SK-N-SH treated with all-trans-retinoic acid at 6 μM for 48 hours (cell line): Measurements from ENCODE around the gene RNF157.
"Not testable (repeated sequence)": the region's sequence is repeated elsewhere in the genome, so short reads cannot be mapped to it uniquely, and the experiment has no call there.

ENCODE experiments used
- ATAC-seq: fragments of 200-7000 bp; cut with Tn5 transposase; 3 replicates; pipeline ENCODE4 v1.9.1; 2020; ENCODE audit warnings: mild to moderate bottlenecking, moderate library complexity
- ARNTL ChIP-seq: fragments of 450-650 bp; formaldehyde crosslinking; IDR thresholded peaks from 2 replicates; pipeline ENCODE4 v1.5.0; 2020; ENCODE audit warnings: low read depth, mild to moderate bottlenecking, moderate library complexity, borderline replicate concordance
- BACH2 ChIP-seq: fragments of 250-450 bp; sonication (Bioruptor Pico); IDR thresholded peaks from 2 replicates; pipeline ENCODE4 v1.9.0; 2021; ENCODE audit warnings: mild to moderate bottlenecking, borderline replicate concordance
- CREB5 ChIP-seq: fragments of 250-450 bp; sonication (Bioruptor Pico); IDR thresholded peaks from 2 replicates; pipeline ENCODE4 v1.5.1; 2020; ENCODE audit warnings: low read depth, mild to moderate bottlenecking, moderate library complexity
- CSDC2 ChIP-seq: fragments of 250-450 bp; sonication (Bioruptor Pico); IDR thresholded peaks from 2 replicates; pipeline ENCODE4 v1.5.0; 2020; ENCODE audit warnings: mild to moderate bottlenecking, moderate library complexity
- CSRNP3 ChIP-seq: fragments of 250-450 bp; sonication (Bioruptor Pico); IDR thresholded peaks from 2 replicates; pipeline ENCODE4 v1.5.1; 2021; ENCODE audit warnings: mild to moderate bottlenecking, moderate library complexity
- GLIS3 ChIP-seq: fragments of 250-450 bp; sonication (Bioruptor Pico); IDR thresholded peaks from 2 replicates; pipeline ENCODE4 v1.5.0; 2020; ENCODE audit warnings: mild to moderate bottlenecking, moderate library complexity
- PATZ1 ChIP-seq: fragments of 250-450 bp; sonication (Bioruptor Pico); IDR thresholded peaks from 2 replicates; pipeline ENCODE4 v1.8.0; 2020; ENCODE audit warnings: mild to moderate bottlenecking, moderate library complexity, borderline replicate concordance
- PPARA ChIP-seq: fragments of 250-450 bp; sonication (Bioruptor Pico); IDR thresholded peaks from 2 replicates; pipeline ENCODE4 v1.5.0; 2020; ENCODE audit warnings: mild to moderate bottlenecking, borderline replicate concordance
- RARB ChIP-seq: fragments of 250-450 bp; sonication (Bioruptor Pico); IDR thresholded peaks from 2 replicates; pipeline ENCODE4 v1.8.0; 2021; ENCODE audit warnings: mild to moderate bottlenecking, moderate library complexity
- TCF4 ChIP-seq: fragments of 250-450 bp; sonication (Bioruptor Pico); IDR thresholded peaks from 2 replicates; pipeline ENCODE4 v1.8.0; 2021; ENCODE audit warnings: mild to moderate bottlenecking, moderate library complexity, borderline replicate concordance
- TOX ChIP-seq: fragments of 250-450 bp; sonication (Bioruptor Pico); IDR thresholded peaks from 2 replicates; pipeline ENCODE4 v1.8.0; 2021; ENCODE audit warnings: mild to moderate bottlenecking, moderate library complexity, borderline replicate concordance
- TSHZ2 ChIP-seq: fragments of 250-450 bp; sonication (Bioruptor Pico); IDR thresholded peaks from 2 replicates; pipeline ENCODE4 v1.5.0; 2020; ENCODE audit warnings: mild to moderate bottlenecking, moderate library complexity
- ZC3H10 ChIP-seq: fragments of 250-450 bp; sonication (Bioruptor Pico); IDR thresholded peaks from 2 replicates; pipeline ENCODE4 v1.5.1; 2021; ENCODE audit warnings: mild to moderate bottlenecking, moderate library complexity
- ZFP3 ChIP-seq: fragments of 250-450 bp; sonication (Bioruptor Pico); IDR thresholded peaks from 2 replicates; pipeline ENCODE4 v1.5.0; 2020; ENCODE audit warnings: mild to moderate bottlenecking, moderate library complexity
- ZFP30 ChIP-seq: fragments of 450-650 bp; formaldehyde crosslinking; IDR thresholded peaks from 2 replicates; pipeline ENCODE4 v1.5.0; 2022; ENCODE audit warnings: mild to moderate bottlenecking, moderate library complexity
- ZNF565 ChIP-seq: fragments of 450-650 bp; formaldehyde crosslinking; conservative IDR thresholded peaks from 2 replicates; pipeline ENCODE4 v1.5.0; 2020; ENCODE audit warnings: low read depth, mild to moderate bottlenecking, moderate library complexity
- ZNF70 ChIP-seq: fragments of 450-650 bp; formaldehyde crosslinking; IDR thresholded peaks from 2 replicates; pipeline ENCODE4 v1.5.0; 2020; ENCODE audit warnings: mild to moderate bottlenecking, moderate library complexity

Gene RNF157

GRCh38 chr17:76247304-76247703 lies 7.0 kb upstream of the RNF157 start (continued):
- TF ChIP-seq PATZ1 (CRISPR knock-in tag) = no peak
- TF ChIP-seq TCF4 = no peak

GRCh38 chr17:76246080-76247066 lies 6.1 kb upstream of the RNF157 start:
- ATAC-seq = peak; percentile 24; the same call in 2 of the 3 replicates

GRCh38 chr17:76244721-76245120 lies 4.4 kb upstream of the RNF157 start:
- not testable (repeated sequence) for ATAC-seq

More at GRCh38 chr17:76246080-76247066, 6.1 kb upstream of the RNF157 start:
- TF ChIP-seq ZC3H10 = no peak
- TF ChIP-seq CREB5 (CRISPR knock-in tag) = no peak
- no peak for TF ChIP-seq CSRNP3
- TF ChIP-seq CSDC2 = no peak
- no peak for TF ChIP-seq ZFP30 (CRISPR knock-in tag)
- no peak for TF ChIP-seq BACH2
- no peak for TF ChIP-seq PPARA (CRISPR knock-in tag)
- TF ChIP-seq PATZ1 (CRISPR knock-in tag) = no peak
- TF ChIP-seq RARB (CRISPR knock-in tag) = no peak
- TF ChIP-seq GLIS3 (CRISPR knock-in tag) = no peak
- TF ChIP-seq TSHZ2 (CRISPR knock-in tag) = no peak
- no peak for TF ChIP-seq ARNTL (CRISPR knock-in tag)
- TF ChIP-seq ZFP3 = no peak

GRCh38 chr17:76243826-76244679 lies 3.8 kb upstream of the RNF157 start:
- no peak for ATAC-seq
- TF ChIP-seq CSRNP3 (no peak), ZNF70 (CRISPR knock-in tag) (no peak), TCF4 (no peak), ZFP3 (no peak), ZNF565 (CRISPR knock-in tag) (no peak), PATZ1 (CRISPR knock-in tag) (no peak), TOX (CRISPR knock-in tag) (no peak), ZFP30 (CRISPR knock-in tag) (no peak), ARNTL (CRISPR knock-in tag) (no peak)
